PC-3 (cell line): ENCODE data around the gene TRAPPC2L.

Source experiments
- EZH2 ChIP-seq: fragments of 300-600 bp; sonication (generic); IDR thresholded peaks from one replicate; pipeline ENCODE4 v1.6.1; 2017; ENCODE audit warnings: antibody characterized with exemption, mild to moderate bottlenecking, low read length; ENCODE audit not compliant: unreplicated experiment
- TF ChIP-seq, protein P1 (sequence below): fragments of 300-600 bp; sonication (generic); conservative IDR thresholded peaks from 2 replicates; pipeline ENCODE4 v1.5.1; 2017; ENCODE audit warnings: antibody characterized with exemption, low read depth, mild to moderate bottlenecking, low read length

DNA sequence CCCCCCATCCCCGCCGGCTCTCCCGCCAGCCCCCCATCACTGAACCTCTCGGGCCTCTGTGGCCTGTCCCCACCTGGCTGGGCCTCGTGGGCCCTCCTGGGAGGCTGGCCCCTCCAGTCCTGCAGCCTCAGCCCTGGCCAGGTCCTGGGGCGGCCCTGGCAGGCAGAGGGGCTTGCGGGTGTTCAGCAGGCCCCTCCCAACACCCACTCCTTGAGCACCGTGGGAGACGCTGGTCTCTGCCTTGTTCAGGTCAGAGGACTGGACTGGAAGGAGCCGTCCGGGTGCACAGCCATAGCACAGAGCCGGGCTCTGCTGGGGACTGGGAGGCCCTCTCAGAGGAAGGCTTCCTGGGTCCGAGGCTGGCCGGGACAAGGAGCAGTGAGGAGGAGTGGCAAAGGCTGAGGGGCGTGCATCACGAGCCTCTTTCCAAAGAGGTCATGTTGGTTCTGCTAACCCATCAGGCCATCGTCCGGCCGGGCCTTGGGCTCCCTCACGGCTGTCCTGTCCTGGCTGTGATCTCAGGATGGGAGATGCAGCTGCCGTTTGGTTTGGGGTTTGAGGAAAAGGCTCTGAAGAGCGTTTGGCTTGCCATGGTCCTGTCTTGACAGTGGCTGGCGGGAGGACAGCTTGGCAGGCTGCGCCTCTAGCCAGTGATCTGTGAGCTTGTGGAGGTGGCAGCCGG, 15.9 kb downstream of the TRAPPC2L start:
- TF ChIP-seq, protein P1, sequence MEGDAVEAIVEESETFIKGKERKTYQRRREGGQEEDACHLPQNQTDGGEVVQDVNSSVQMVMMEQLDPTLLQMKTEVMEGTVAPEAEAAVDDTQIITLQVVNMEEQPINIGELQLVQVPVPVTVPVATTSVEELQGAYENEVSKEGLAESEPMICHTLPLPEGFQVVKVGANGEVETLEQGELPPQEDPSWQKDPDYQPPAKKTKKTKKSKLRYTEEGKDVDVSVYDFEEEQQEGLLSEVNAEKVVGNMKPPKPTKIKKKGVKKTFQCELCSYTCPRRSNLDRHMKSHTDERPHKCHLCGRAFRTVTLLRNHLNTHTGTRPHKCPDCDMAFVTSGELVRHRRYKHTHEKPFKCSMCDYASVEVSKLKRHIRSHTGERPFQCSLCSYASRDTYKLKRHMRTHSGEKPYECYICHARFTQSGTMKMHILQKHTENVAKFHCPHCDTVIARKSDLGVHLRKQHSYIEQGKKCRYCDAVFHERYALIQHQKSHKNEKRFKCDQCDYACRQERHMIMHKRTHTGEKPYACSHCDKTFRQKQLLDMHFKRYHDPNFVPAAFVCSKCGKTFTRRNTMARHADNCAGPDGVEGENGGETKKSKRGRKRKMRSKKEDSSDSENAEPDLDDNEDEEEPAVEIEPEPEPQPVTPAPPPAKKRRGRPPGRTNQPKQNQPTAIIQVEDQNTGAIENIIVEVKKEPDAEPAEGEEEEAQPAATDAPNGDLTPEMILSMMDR, result no peak
- TF ChIP-seq EZH2, result no peak
